Retinal pigment epithelial cell (primary cell): ENCODE results near the gene SGCA.

Source experiments
- DNase-seq: peaks from one replicate; pipeline ENCODE4 v3.0.0-alpha.2; 2010; ENCODE audit warnings: low read depth
- H3K4me3 ChIP-seq: 2 replicates; pipeline ENCODE4 v1.5.1; 2011; ENCODE audit warnings: mild to moderate bottlenecking, low read length, control low read depth, moderate library complexity
- CTCF ChIP-seq: conservative IDR thresholded peaks from 2 replicates; pipeline ENCODE4 v1.5.1; 2011; ENCODE audit warnings: low read depth, low read length, control low read depth, inconsistent platforms

Gene SGCA

GRCh38 chr17:50165466-50165865, 339 bp upstream of the SGCA start:
- DNase-seq, result no peak
- H3K4me3 ChIP-seq, result no peak overlapping the region
- no peak for TF ChIP-seq CTCF

DNA sequence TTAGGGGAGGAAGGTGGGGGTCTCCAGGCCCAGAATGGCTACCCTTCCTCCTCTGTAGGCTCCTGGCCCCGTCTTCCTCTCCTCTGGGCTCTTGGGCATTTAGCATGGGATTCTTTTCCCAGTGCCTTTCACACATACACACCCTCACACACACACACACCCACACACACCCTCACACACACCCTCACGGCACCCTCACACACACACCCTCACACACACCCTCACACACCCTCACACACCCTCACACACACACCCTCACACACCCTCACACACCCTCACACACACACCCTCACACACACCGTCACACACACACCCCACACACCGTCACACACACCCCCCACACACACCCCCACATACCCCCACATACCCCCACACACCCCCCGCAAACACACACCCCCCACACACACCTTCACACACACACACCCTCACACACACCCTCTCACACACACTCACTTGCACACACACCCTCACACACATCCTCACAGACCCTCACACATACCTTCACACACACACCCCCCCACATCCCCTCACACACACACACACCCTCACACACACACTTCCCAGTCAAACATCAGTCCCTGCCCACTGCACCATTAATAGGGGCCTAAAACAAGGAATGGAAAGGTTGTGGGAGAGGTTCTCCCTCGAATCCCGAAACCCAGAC, 845 bp downstream of the SGCA start:
- H3K4me3 ChIP-seq, result no peak overlapping the region

DNA sequence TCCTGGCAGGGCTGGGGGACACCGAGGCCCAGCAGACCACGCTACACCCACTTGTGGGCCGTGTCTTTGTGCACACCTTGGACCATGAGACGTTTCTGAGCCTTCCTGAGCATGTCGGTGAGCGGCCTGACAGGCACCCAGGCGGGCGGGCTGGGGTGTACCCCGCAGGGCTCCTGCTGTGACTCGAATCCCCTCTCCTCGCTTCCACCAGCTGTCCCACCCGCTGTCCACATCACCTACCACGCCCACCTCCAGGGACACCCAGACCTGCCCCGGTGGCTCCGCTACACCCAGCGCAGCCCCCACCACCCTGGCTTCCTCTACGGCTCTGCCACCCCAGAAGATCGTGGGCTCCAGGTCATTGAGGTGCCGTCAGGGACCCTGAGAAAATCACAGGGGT, 1.6 kb downstream of the SGCA start:
- H3K4me3 ChIP-seq, result no peak overlapping the region
- TF ChIP-seq CTCF, result no peak
- no peak for DNase-seq

More for the DNA sequence above, 845 bp downstream of the SGCA start:
- TF ChIP-seq CTCF, result no peak
- DNase-seq, result no peak

- H3K4me3 ChIP-seq, result no peak overlapping the region
- DNase-seq, result no peak
- no peak for TF ChIP-seq CTCF
These were observed 2.5 kb downstream of the SGCA start for GRCh38 chr17:50168319-50168718.

GRCh38 chr17:50169121-50169764, 3.4 kb downstream of the SGCA start:
- peak; percentile 88 for TF ChIP-seq CTCF
- DNase-seq, result no peak
- no peak overlapping the region for H3K4me3 ChIP-seq

DNA sequence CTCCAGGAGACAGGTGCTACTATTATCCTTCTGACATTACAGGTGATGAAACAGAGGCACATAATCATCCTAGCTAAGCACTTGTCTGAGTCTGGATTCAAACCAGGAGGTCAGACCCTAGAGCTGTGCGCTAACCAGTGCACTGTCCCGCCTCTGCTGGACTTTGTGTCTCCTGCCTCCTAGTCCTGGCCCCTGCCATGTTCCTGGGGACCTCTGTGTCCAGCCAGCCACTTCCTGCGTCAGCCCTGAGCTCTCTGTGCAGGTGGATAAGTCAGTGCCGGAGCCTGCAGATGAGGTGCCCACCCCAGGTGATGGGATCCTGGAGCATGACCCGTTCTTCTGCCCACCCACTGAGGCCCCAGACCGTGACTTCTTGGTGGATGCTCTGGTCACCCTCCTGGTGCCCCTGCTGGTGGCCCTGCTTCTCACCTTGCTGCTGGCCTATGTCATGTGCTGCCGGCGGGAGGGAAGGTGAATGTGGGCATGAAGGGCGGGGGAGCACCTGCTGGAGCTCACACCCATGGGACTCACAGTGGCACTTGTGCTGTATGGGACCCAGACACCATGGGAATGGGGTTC, 4.2 kb downstream of the SGCA start:
- TF ChIP-seq CTCF, result no peak
- no peak for DNase-seq
- H3K4me3 ChIP-seq, result no peak overlapping the region

DNA sequence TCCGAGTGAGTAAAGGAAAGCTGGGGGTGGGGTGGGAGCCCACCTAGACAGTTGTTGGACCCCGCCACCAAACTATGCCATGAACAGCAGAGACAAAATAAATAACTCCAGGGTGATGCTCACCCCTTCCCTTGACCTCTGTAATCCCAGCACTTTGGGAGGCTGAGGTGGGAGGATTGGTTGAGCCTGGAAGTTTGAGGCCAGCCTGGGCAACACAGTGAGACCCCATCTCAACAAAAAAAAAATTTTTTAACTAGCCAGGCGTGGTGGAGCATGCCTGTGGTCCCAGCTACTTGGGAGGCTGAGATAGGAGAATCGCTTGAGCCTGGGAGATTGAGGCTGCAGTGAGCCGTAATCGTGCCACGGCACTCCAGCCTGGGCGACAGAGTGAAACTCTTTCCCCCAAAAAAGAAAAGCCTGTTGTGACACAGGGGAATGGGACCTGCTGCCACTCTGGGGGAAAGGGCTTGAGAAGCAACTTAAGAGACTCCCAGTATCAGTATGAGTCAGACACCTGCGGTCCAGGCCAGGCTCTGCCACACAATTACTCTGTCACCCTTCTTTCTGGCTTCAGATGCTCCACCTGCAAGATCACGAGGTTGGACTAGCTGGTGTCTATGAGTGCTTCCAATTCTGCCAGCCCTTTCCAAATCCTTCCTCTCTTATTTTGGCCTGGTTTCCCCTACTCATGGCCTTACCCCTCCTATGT, 5.0 kb downstream of the SGCA start:
- DNase-seq, result no peak
- no peak overlapping the region for H3K4me3 ChIP-seq
- TF ChIP-seq CTCF, result no peak
